ENCODE data around the gene PTPN11.

GRCh38 chr12:112370199-112370598 lies 48.5 kb upstream of the PTPN11 start:
- no peak for TF ChIP-seq GATA2 (IDR thresholded peaks at IDR 0.05; ENCODE audit: low read depth, low read length)
- TF ChIP-seq GATA3 (IDR thresholded peaks at IDR 0.05; ENCODE audit: low read depth, low read length), result no peak
